Inferior parietal cortex (tissue), 1 donor: Measurements from ENCODE around the gene WNT2.

ENCODE experiments used
- DNase-seq: peaks from one replicate; pipeline ENCODE4 v3.0.0-alpha.2; 2016; ENCODE audit errors: extremely low spot score

WNT2 gene

GRCh38 chr7:117322741-117323304 lies at the start of gene WNT2:
Gene WNT2 (minus strand): TSS chr7:117323058. CDS start chr7:117322989, 69 bp downstream.
- DNase-seq, result no peak

- no peak for DNase-seq
Measured at GRCh38 chr7:117372073-117372472, 49.2 kb upstream of the WNT2 start.

- DNase-seq, result no peak
Measured at GRCh38 chr7:117364339-117365080, 41.7 kb upstream of the WNT2 start.

GRCh38 chr7:117362294-117362888 lies 39.5 kb upstream of the WNT2 start:
- no peak for DNase-seq

GRCh38 chr7:117350027-117350426 lies 27.2 kb upstream of the WNT2 start:
- peak; percentile 63 for DNase-seq

- DNase-seq, result no peak
Measured at GRCh38 chr7:117349570-117349969, 26.7 kb upstream of the WNT2 start.

GRCh38 chr7:117347962-117348672 lies 25.3 kb upstream of the WNT2 start:
- no peak for DNase-seq

GRCh38 chr7:117347480-117347879 lies 24.6 kb upstream of the WNT2 start:
- DNase-seq, result no peak

- no peak for DNase-seq
Measured at GRCh38 chr7:117346161-117346560, 23.3 kb upstream of the WNT2 start.

GRCh38 chr7:117338020-117338419 lies 15.2 kb upstream of the WNT2 start:
- no peak for DNase-seq

- DNase-seq, result no peak
Measured at GRCh38 chr7:117333168-117333567, 10.3 kb upstream of the WNT2 start.

- no peak for DNase-seq
Measured at GRCh38 chr7:117332031-117332430, 9.2 kb upstream of the WNT2 start.

GRCh38 chr7:117325836-117326235 lies 3.0 kb upstream of the WNT2 start:
- no peak for DNase-seq

GRCh38 chr7:117324960-117325359 lies 2.1 kb upstream of the WNT2 start:
- no peak for DNase-seq

GRCh38 chr7:117323851-117324711 lies 1.2 kb upstream of the WNT2 start:
- no peak for DNase-seq

- no peak for DNase-seq
Measured at GRCh38 chr7:117323305-117323850, 520 bp upstream of the WNT2 start.

- DNase-seq, result no peak
Measured at GRCh38 chr7:117320523-117320922, 2.3 kb downstream of the WNT2 start.

- DNase-seq, result no peak
Measured at GRCh38 chr7:117319181-117319580, 3.7 kb downstream of the WNT2 start.

GRCh38 chr7:117313582-117313981 lies 9.3 kb downstream of the WNT2 start:
- DNase-seq, result no peak

- no peak for DNase-seq
Measured at GRCh38 chr7:117312593-117313580, 10.0 kb downstream of the WNT2 start.
